NCI-H510A (cell line): ENCODE measurements around the gene PRDM7.
"Not testable (repeated sequence)": the region's sequence is repeated elsewhere in the genome, so short reads cannot be mapped to it uniquely, and the experiment has no call there.

Source experiments
- DNase-seq: peaks from one replicate; lab custom pipeline; 2025; lab: John Stamatoyannopoulos, UW

PRDM7 gene

DNA sequence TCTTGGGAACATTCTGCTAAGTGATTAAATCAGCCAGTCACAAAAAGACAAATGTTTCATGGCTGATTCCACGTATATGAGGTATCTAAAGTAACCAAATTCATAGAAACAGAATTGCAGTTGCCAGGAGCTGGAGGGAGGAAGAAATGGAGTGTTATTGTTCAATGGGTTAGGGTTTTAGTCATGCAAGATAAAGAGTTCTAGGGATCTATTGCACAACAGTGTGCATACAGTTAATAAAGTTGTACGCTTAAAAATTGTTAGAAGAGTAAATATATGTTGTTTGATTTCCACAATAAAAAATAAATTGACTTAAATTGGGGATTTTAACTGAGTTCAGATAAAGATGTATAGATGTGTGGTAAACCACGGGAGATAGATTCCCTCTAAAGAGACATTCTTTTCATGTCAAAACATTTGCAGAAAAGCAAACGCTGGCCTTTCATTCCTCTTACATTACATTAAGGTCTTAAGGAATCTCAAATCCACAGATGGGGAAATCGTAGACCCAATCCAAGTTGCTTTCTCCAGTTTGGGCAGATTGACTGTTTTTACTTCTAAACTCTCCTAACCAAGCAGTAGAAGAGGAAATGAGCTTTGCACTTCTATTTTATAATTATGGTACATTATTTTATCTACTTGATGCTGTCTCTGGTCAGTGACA is 4.6 kb downstream of the PRDM7 start:
- no peak for DNase-seq

GRCh38 chr16:90070440-90070839 is 6.7 kb downstream of the PRDM7 start:
- no peak for DNase-seq

GRCh38 chr16:90061437-90061836 is 15.7 kb downstream of the PRDM7 start:
- no peak for DNase-seq

DNA sequence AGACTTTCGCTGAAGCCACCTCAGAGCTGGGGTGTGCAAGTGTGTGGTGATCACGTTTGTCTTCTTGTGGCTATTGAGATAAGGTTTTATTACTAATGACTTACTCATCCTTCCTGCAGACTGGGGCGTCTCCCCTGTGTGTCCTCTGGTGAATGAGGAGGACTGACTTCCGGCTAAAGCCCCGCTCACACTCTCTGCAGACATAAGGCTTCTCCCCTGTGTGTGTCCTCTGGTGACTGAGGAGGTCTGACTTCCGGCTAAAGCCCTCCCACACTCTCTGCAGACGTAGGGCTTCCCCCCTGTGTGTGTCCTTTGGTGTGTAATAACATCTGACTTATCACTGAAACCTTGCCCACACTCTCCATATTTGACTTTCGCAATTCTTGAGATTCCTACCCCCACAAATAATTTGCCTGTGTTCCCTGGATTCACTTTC is 19.4 kb downstream of the PRDM7 start:
- DNase-seq, result no peak

- DNase-seq, result not testable (repeated sequence)
These were observed 20.6 kb downstream of the PRDM7 start for GRCh38 chr16:90056521-90056920.

DNA sequence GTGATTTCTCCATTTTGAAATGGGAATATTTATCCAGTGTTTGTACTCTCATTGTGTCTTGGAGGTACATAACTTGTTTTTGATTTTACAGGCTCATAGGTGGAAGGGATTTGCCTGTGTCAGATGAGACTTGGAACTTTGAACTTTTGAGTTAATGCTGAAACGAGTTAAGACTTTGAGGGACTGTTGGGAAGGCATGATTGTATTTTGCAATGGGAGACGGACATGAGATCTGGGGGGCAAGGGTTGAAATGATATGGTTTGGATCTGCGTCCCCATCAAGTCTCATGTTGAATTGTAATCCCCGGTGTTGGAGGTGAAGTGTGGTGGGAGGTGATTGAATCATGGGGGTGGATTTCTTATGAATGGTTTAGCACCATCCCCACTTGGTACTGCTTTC is 21.8 kb downstream of the PRDM7 start:
- DNase-seq, result no peak

GRCh38 chr16:90054554-90054953 is 22.6 kb downstream of the PRDM7 start:
- no peak for DNase-seq

DNA sequence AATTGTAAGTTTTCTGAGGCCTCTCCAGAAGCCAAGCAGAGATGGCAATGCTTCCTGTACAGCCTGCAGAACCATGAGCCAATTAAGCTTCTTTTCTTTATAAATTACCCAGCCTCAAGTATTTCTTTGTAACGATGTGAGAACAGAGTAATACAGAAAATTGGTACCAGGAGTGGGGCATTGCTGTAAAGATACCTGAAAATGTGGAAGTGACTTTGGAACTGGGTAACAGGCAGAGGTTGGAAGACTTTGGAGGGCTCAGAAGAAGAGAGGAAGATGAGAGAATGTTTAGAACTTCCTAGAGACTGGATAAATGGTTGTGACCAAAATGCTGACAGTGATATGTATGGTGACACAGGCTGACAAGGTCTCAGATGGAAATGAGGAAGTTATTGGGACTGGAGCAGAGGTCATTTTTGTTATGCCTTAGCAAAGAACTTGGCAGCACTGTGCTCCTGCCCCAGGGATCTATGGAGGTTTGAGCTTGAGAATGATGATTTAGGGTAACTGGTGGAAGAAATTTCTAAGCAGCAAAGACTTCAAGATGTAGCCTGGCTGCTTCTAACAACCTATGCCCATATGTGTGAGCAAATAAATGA is 23.1 kb downstream of the PRDM7 start:
- DNase-seq, result no peak

- no peak for DNase-seq
These were observed 26.2 kb downstream of the PRDM7 start for GRCh38 chr16:90050969-90051368.

GRCh38 chr16:90048737-90049330 is 28.3 kb downstream of the PRDM7 start:
- no peak for DNase-seq

DNA sequence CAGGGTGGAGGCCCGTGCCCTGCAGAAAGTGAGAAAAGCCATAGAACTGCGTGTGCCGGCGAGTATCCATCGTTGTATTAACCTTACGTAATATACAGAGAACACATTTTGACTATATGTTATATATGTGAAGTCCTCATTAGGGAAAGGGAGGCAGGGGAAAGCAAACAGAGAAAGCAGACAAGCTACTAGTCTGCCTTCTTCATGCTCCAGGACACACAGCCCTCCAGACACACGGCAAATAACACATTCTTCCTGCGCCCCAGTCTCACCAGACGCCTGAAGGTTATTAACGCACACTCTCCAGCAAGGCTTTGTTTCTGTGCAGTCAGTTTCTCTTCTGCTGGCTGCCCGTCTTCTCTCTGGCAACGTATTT is 28.8 kb downstream of the PRDM7 start:
- DNase-seq, result no peak

- no peak for DNase-seq
These were observed 29.3 kb downstream of the PRDM7 start for GRCh38 chr16:90047714-90048346.

- no peak for DNase-seq
These were observed 30.0 kb downstream of the PRDM7 start for GRCh38 chr16:90046971-90047713.

GRCh38 chr16:90046122-90046970 is 30.8 kb downstream of the PRDM7 start:
- no peak for DNase-seq

GRCh38 chr16:90044111-90044551 is 33.0 kb downstream of the PRDM7 start:
- DNase-seq, result no peak

DNA sequence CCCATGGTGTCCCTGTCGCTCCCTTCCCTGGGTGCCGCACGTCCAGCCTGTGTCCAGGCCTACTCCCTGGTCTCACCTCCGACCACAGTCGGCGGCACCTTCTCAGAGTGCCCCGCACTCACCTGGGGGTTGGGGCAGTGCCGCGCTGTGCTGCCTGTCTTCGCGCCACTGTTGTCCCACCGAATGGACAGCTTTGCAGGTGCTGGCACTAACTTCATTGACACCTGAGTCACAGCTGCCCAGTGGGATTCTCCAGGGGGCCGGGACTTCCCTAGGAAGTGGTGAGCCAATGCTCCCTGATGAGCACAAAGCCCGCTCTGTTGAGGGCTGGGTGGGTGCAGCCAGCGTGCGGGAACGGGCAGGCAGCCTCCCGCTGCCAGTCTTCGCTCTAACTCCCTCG is 33.6 kb downstream of the PRDM7 start:
- no peak for DNase-seq

GRCh38 chr16:90042946-90043514 is 34.1 kb downstream of the PRDM7 start:
- no peak for DNase-seq

GRCh38 chr16:90041896-90042473 is 35.1 kb downstream of the PRDM7 start:
- DNase-seq, result no peak

DNA sequence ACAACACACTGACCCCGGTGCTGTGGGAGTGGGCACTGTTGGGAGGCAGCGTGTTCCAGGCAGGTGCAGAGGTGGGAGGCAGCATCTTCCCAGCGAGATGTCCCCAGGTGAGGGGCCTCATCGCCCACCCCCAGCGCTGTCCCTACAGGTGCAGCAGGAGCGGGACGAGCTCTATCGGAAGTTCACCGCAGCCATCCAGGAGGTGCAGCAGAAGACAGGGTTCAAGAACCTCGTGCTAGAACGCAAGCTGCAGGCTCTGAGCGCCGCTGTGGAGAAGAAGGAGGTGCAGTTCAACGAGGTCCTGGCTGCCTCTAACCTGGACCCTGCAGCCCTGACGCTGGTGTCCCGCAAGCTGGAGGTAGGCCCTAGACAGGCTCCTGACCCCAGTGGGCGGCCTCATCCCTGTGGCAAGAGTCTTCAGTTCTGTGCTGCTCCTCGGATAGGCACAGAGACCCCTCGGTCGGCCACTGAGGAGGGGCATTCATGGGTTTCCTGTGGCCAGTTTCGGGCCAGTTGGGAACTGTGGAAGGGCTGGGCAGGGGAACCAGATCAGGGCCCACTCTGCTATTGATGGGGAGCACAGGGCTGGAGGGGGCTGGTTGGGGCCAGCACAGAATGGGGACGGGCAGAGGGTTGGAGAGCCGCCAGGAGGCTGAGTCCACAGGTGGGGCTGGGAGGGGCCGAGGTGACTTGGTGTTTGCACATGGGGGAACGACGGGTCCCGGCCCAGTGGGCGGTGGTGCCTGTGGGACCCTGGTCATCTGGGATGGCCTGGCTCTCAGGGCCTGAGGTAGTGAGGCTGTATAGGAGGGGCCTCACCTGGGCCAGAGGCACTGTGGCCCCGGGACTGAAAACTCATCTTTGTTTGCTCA is 36.7 kb downstream of the PRDM7 start:
- no peak for DNase-seq

- DNase-seq, result no peak
These were observed 39.9 kb downstream of the PRDM7 start for GRCh38 chr16:90037276-90037675.
